Measurements from ENCODE around the gene CAVIN1.
"Not testable (repeated sequence)": the region's sequence is repeated elsewhere in the genome, so short reads cannot be mapped to it uniquely, and the experiment has no call there.

The CAVIN1 gene

DNA sequence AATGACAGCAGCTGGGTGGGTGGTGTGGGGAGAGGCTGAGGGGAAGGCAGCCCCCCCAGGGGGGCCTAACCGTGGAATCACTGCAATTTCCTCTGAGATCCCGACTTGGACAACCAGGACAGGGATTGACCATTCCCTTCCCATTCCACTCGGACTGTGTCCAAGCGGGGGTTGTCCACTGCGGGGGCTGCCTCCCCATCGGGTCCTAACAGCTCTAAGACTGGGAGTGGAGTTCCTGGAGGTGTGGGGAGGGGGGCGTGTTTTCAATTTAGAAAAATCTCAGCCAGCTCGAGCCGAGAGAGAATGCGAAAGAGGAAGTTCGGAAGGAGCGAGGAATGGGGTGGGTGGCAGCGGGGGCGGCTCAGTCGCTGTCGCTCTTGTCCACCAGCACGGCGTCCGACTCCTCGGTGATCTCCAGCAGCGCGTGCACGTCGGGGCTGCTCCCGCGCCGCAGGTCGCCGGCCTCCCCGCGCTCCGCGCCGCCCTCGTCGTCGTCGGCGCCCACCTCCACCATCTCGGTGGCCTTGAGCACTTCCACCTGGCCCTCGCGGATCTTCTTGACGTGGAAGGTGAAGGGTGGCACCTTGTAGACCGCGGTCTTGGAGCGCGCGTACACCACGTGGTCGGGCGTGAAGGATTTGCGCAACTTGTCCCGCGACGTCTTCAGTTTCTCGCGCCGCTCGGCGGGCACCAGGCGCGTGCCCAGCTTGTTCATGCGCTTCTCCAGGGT, 18.6 kb downstream of the CAVIN1 start:
- DNase-seq: no peak

DNA sequence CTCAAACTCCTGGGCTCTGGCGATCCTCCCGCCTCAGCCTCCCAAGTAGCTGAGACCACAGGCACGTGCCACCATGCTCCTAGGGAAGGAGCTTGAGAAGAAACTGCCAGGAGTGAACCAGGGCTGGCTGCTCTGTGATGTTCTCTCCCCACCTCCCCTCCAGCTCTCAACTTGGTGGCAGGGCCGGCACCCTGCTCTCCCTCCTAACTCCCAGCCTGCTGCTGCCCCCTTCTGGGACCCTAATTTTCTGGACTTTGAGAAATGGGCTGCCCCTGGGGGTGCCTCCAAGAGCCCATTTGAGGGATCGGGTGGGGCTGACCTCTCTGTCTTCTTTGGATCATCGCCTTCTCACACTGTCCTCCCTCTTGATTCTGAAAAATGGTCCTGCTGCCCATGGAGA, 19.9 kb downstream of the CAVIN1 start:
- no peak for DNase-seq

DNA sequence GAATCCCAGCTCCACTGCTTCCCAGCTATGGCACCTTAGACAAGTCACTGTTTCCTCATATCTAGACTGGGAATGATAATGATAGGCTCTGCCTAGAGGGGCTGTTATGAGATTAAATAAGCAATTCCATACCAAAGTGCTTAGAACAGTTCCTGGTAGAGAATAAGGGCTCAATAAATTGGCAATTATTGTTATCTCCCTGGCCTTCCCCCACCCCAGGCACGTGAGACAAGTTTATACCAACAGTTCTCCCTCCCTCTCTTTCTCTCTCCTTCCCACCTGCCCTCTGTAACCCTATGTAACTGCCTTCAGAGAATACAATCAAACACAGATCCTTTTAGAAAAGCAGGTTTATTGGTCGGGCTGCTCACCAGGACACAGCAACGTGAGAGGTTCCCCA, 20.9 kb downstream of the CAVIN1 start:
- no peak for DNase-seq

DNA sequence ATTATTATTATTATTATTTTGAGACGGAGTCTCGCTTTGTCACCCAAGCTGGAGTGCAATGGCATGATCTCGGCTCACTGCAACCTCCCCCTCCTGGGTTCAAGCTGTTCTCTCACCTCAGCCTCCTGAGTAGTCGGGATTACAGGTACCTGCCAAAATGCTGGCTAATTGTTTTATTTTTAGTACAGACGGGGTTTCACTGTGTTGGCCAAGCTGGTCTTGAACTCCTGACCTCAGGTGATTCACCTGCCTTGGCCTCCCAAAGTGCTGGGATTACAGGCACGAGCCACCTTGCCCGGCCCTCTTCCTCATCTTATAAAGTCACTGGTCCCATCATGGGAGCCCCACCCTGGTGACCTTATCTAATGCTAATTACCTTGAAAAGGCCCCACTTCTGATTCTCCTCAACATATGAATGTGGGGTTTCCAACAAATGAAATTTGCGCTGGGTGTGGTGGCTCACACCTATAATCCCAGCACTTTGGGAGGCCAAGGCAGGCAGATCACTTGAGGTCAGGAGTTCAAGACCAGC, 22.1 kb downstream of the CAVIN1 start:
- DNase-seq: not testable (repeated sequence)

DNA sequence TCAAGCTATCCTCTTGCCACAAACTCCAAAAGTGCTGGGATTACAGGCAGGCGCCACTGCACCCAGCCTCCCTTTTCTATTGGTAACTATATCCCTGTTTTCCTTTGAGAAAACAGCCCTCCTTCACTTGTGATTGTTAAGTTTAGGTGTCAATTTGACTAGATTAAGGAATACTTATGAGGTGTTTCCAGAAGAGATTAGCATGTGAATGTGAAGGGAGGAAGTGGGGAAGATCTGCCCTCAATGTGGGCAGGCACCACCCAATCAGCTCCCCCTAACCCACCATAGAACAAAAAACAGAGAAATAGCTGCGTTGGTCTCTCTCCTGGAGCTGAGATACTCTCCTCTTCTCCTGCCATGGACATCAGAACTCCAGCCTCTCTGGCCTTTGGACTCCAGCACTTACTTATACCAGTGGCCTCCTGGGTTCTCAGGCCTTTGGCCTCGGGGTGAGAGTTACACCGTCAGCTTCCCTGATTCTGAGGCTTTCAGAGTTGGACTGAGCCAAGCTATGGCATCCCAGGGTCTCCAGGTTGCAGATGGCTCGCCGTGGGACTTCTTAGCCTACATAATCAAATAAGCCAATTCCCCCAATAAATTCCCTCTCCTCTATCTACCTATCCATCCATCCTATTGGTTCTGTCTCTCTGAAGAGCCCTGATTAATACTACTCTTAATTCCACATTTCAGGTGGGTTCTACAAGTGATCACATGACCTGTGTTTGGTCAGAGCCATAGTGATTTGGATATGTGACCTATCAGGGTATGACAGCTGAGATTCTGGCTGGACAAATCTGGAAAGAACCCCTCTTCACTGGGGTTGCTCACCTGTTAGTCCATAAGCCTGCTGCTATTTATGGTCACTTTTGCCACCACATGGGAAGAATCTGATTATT, 22.9 kb downstream of the CAVIN1 start:
- no peak for DNase-seq

DNA sequence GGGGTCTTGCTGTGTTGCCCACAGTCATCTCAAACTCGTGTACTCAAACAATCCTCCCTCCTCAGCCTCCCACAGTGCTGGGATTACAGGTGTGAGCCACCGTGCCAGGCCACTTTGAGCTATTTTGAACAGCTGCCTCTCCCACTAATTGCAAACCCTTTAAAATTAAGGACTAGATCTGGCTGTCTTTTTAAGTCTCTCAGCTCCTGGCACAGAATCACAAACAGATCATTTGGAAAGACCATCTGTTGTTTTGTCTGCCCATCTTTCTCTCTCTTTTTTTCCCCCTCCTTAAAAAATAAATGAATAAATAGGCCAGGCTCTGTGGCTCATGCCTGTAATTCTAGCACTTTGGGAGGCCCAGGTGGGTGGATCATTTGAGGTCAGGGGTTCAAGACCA, 23.9 kb downstream of the CAVIN1 start:
- DNase-seq: no peak

DNA sequence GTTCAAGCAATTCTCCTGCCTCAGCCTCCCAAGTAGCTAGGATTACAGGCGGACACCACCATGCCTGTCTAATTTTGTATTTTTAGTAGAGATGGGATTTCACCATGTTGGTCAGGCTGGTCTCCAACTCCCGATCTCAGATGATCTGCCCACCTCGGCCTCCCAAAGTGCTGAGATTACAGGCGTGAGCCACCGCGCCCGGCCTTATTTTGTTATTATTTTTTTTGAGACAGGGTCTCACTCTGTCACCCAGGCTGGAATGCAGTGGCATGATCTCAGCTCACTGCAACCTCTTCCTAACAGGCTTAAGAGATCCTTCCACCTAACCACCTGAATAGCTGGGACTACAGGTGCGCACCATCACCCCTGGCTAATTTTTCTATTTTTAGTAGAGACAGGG, 27.5 kb downstream of the CAVIN1 start:
- not testable (repeated sequence) for DNase-seq

DNA sequence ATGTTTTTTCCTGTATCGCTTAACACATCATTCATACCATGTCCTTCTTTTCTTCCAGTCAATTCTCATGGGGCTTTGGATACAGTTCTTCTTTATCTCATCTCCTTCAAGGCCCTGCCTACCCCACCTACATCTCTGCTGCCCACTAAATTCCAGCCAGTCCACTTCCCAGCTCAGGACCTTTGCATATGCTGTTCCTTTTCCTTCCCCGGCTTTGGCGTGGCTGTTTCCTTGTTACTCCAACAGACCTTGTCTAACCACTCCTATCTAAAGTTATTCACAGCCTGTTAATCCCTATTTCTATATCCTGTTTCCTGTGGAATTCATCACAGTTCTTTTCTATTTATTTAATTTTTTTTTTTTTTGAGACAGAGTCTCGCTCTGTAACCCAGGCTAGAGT, 28.2 kb downstream of the CAVIN1 start:
- no peak for DNase-seq

DNA sequence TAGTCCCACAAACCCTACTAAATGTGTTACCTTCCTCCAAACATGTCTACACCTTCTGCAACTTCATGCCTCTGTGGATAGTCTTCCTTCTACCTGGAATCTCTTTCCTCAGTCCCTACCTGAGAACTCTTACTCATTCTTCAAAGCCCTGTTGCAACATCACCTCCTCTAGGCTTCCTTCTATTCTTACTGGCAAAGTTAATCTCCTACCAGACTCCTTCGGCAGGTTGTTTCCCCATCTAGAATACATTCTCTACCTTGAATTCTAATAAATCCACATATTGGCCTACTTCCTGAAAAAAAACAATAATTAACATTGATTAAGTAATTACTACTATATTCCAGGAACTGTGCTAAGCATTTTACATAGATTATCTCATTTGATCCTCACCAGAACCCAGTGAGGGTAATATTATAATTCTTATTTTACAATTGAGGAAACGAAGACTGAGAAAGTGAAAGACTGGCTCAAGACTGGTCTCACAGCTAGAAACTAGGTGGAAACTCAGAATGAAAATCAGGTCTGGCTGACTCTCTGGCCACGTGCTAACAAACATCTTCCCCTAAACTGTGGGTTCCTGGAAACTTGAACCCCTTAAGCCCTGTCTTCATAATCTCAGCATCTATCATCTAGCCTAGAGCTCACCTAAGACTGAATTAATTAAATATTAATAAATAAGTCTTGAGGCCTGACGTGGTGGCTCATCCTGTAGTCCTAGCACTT, 30.2 kb downstream of the CAVIN1 start:
- DNase-seq: no peak

DNA sequence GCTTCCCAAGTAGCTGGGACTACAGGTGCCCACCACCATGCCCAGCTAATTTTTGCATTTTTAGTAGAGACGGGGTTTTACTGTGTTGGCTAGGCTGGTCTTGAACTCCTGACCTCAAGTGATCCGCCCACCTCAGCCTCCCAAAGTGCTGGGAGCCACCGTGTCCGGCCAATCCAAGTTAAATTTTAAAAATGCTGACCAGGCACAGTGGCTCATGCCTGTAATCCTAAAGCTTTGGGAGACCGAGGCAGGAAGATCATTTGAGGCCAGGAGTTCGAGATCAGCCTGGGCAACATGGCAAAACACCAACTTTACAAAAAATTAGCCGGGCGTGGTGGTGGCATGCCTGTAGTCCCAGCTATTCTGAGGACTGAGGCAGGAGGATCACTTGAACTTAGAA, 31.6 kb downstream of the CAVIN1 start:
- not testable (repeated sequence) for DNase-seq

GRCh38 chr17:42389899-42390298, 33.2 kb downstream of the CAVIN1 start:
- DNase-seq: no peak

- DNase-seq: peak; percentile 49
Observed at GRCh38 chr17:42389135-42389417, 34.0 kb downstream of the CAVIN1 start.

DNA sequence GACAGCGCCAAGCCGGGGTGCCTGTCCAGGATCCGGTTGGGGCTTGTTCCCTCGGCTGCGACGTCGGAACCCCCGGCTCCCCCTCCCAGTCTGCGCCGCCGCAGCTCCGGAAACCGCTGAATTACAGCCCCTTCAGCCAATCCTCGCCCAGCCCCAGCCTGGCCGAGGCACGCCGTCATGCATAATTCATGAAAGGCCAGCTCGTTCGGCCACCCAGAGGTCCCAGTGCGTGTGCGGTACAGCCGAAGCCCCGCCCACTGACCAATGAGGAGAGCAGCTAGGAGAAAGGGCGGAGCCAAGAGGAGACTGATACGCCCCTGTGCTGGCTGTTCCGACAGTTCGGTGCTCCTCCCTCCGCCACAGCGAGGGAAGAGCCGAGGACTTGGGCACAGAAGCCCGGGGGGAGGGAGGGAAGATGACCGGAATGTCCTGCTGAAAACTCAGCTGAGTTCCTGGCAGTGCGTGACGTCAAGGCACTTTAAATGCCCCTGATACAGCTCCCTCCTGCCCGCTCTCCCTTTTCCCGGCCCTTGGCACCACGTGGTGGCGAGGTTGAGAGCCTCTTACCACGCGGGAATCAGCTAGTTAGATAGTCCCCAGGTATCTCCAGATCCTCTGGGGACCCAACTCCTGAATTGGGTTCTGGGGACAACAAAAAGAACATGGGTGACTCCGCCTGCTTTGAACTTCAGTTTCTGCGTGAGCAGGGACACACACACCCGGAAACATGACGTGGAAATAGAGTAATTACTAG, 34.5 kb downstream of the CAVIN1 start, which contains the start of gene STAT3:
TSS of gene STAT3 (minus strand) at position 62 of the 754 bp plus-strand sequence. CDS start 39,926 bp downstream, outside the sequence.
- DNase-seq: peak; percentile 99

DNA sequence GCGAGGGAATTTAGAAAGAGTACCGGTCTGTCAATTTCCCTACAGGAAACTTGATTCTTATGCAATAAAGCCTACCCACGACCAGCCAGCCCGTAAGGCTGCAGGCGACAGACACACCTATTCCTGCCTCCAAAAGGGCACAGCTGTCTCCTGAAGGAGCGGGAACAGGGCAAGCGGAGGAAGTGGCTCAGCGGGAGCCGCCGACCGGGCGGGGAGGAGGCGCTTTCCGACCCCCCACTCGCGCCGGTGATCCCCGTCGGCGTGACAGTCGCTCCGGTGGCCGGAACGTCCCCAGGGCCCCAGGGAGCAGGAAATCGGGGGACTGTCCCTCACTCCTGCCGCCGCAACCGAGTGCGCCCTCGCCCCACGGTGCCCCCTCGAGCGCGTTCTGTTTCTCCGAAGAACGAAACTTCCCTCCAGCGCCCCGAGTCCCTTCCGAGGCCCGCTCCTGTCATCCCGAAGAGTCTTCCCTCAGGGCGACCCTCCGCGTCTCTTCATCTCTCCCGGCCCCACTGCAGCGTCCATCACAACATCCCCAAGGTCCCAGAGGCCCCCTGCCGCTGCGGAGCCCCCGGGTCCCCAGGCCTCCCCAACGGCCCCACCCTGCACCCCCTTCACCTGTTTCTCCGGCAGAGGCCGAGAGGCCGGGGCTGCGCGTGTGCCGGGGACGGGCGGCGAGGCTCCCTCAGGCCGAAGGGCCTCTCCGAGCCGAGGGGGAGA, 35.2 kb downstream of the CAVIN1 start:
- peak; percentile 50 for DNase-seq

DNA sequence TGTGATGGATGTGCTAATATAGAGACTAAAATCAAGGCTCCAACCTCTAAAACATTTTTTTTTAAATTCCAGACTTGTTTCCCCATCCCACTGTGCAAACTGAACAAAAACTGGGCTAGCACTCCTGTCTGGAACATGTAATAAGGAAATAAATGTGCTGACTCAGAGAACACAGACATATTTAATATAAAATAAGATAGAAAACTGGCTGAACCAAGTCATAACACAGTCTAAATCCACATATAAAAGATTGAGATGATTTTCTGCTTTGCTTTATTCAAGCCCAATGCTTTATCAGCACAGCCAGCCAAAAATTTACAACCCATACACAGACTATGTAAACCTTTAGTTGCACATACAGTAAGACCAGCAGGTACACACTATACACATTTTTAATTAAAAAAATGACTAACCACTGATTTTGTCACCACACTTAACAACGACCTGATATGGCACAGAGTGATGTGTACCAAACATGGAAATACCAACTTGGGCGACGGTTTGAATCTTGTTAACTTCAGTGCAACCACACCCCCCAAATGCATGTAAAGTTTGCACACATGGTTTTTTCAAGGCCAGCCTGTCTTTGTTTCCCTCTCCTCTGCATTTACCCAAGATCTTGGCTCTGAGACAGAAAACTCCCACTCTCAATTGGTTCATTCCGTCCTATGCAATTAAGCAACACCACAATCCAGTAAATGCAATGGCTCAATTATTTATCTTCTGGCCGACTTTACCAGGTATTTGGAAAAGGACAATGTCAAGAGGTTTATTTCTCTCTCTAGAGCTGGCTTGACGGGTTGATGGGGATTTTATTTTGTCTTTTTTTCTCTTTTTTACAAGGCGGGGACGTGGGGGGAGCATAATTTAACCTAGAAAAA, 36.0 kb downstream of the CAVIN1 start:
- DNase-seq: peak; percentile 55

- DNase-seq: no peak
Observed at GRCh38 chr17:42381898-42382297, 41.2 kb downstream of the CAVIN1 start.

DNA sequence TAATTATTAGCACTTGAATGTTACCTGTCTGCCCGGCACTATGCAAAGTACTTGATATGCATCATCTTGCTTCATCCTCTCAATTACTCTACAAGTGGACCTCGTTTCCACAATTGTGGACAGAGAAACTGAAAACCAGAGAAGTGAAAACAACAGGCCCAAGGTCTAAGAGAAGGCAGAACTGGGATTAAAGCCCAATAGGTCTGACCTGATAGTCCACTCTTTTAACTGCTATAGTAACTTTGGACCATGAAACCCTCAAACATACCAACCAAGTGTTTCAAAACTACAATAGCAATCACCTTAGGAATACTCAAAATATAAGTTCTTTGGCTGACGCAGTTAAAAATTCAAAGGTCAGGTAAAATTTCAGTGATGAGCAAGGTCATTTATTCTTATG, 42.1 kb downstream of the CAVIN1 start:
- DNase-seq: no peak

DNA sequence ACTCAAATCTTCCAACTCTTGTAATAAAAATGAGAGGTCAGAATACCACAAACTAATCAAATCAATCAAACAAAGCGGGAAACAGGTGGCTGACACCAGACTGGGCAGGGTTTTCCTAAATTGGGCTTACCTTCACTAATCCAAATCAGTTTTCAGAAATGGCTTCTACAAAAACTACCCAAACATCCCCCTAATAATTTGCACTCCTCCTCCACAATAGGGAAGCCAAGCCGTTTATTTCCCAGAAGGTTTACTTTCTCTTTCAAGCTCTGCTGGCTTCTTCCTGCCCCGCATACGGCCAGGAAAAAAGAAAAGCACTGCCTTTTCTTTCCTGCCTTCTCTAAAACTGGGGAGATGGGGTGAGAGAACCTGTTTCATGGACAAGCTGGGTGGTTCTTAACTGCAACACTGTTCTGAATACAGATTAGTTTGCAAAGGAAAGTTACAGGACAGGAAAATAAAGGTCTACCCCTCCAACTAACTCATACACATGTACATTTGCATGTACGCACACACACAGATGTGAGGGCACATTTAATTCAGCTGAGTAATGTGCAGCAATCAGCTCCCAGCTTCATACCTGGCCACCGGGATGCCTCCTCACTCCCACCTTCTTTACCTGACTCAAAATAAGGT, 44.0 kb downstream of the CAVIN1 start:
- peak; percentile 20 for DNase-seq

- no peak for DNase-seq
Observed at GRCh38 chr17:42378359-42378958, 44.6 kb downstream of the CAVIN1 start.

GRCh38 chr17:42373896-42374295, 49.2 kb downstream of the CAVIN1 start:
- DNase-seq: no peak

Measured in DMS79 treated with DMSO at 0.1 percent for 48 hours (cell line).